ENCODE measurements around the gene HSPB6.

DNA sequence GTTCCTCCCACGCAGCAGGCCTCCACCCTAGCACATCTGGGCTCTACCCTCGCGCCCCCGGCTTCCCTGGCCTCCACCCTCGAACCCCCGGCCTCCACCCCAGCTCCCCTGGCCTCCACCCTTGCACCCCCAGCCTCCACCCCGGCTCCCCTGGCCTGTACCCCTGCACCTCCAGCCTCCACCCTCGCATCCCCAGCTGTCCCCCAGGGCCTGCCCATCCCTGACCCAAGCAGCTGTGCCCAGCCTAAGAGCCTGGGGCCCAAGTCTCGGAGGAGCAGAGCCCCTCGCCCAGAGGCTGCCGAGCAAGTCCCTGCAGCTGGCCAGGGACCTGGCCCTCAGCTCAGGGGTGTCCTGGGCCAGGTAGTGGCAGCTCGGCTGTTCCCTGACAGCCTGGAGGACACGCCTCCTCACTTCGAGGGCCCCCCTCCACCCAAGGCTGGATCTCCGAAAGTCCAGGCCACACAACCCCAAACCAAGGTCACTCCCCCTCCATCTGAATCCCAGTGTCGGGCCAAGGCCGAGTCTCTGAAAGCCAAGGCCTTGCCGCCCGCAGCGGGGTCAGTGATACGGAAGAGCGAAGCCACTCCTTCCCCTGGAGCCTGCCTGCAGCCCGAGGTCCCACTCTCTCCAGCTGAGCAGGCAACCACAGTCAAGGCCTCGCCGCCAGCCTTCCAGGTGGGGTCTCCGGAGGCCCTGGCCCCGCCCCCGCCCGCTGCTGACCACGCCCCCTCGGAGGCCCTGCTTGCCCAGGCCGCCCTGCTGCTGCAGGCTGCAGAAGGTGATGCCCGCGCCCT lies 10.7 kb upstream of the HSPB6 start:
- TF ChIP-seq CTCF (IDR thresholded peaks at IDR 0.05; ENCODE audit: insufficient read depth, low read depth, low read length), result no peak
- TF ChIP-seq EZH2 (IDR thresholded peaks at IDR 0.05; ENCODE audit: insufficient read depth, low read length), result no peak

All from astrocyte (in vitro differentiated cells and primary cell).